ENCODE results near the gene QPRT. TPM values are rescaled to one million over a fixed set of nuclear protein-coding genes. Genes with fewer than 3 reads are reported as not detected.
A peak's percentile ranks its signal among the peaks of the same experiment; 100 is the strongest.

The QPRT gene
- total and polyA plus RNA-seq, 7 donors, result 4.3 to 40.5 (median 11.1) TPM

DNA sequence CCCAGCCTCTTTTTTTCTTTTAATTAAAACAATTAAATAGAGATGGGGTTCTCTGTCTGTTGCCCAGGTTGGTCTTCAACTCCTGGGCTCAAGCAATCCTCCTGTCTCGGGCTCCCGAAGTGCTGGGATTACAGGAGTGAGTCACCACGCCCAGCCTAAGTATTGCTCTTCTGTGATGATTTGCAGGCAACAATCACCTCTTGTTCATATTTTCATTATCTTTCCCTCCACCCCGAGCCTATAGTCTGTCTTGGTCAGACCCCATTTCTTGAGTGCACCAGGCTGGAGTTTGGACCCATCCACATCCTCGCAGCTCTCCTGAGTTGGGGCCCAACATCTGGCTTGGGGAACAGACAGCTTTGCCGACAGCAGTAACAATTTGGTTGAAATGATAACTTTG is 20.3 kb upstream of the QPRT start:
- TF ChIP-seq POLR2A (IDR thresholded peaks at IDR 0.05), result no peak
- TF ChIP-seq POLR2AphosphoS5 (IDR thresholded peaks at IDR 0.05), result no peak
- Histone ChIP-seq H3K9me3 (no peaks in the 10 kb centered on the region), H3K27ac (no peak overlapping the region), H3K4me3 (no peak overlapping the region), H3K27me3 (no peaks in the 10 kb centered on the region), H3K36me3 (no peaks in the 10 kb centered on the region), H3K4me1 (no peaks in the 10 kb centered on the region)
- intact Hi-C loops (cut with DNase I), result no loop called here
- 55 to 83% methylated on average over 6 of the region's 6 CpGs for WGBS, 2 donors
- no peak for DNase-seq

DNA sequence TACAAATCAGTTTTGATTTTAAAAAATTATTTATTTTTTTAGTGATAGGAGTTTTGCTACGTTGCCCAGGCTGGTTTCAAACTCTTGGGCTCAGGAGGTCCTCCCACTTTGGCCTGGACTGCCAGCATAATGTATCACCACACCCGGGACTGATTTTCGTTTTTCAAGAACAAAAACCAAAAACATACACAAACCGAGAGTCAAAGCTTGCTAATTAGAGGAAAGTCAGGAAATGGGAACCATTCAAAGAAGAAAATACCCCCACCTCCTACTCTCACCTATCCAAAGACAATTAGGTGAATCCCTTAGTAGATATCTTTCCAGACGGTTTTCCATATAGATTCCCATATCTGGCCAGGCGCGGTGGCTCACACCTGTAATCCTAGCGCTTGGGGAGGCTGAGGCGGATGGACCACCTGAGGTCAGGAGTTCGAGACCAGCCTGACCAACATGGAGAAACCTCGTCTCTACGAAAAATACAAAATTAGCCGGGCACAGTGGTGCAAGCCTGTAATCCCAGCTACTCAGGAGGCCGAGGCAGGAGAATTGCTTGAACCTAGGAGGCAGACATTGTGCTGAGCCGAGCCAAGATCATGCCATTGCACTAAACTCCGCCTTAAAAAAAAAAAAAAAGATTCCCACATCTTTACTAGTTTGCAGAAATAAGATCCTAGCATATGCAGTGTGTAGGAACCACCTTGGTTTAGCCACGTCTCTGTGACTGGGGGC is 16.8 kb upstream of the QPRT start:
- Histone ChIP-seq H3K9me3 (no peaks in the 10 kb centered on the region), H3K27me3 (peaks cover 0 to 3% (median 0%) of the 10 kb centered on the region in 3 donors), H3K4me1 (peaks cover 0 to 14% (median 6%) of the 10 kb centered on the region in 4 donors), H3K36me3 (no peaks in the 10 kb centered on the region), H3K27ac (no peak overlapping the region), H3K4me3 (no peak overlapping the region)
- TF ChIP-seq, protein P1, sequence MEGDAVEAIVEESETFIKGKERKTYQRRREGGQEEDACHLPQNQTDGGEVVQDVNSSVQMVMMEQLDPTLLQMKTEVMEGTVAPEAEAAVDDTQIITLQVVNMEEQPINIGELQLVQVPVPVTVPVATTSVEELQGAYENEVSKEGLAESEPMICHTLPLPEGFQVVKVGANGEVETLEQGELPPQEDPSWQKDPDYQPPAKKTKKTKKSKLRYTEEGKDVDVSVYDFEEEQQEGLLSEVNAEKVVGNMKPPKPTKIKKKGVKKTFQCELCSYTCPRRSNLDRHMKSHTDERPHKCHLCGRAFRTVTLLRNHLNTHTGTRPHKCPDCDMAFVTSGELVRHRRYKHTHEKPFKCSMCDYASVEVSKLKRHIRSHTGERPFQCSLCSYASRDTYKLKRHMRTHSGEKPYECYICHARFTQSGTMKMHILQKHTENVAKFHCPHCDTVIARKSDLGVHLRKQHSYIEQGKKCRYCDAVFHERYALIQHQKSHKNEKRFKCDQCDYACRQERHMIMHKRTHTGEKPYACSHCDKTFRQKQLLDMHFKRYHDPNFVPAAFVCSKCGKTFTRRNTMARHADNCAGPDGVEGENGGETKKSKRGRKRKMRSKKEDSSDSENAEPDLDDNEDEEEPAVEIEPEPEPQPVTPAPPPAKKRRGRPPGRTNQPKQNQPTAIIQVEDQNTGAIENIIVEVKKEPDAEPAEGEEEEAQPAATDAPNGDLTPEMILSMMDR (IDR thresholded peaks at IDR 0.05), result no peak
- TF ChIP-seq EP300 (IDR thresholded peaks at IDR 0.05), result no peak
- TF ChIP-seq POLR2AphosphoS5 (IDR thresholded peaks at IDR 0.05), result no peak
- TF ChIP-seq POLR2A (IDR thresholded peaks at IDR 0.05), result no peak
- WGBS, 2 donors, result 65 to 85% methylated on average over 17 of the region's 17 CpGs
- intact Hi-C loops (cut with DNase I), result no loop called here
- DNase-seq, result no peak

GRCh38 chr16:29662729-29663015 is 16.3 kb upstream of the QPRT start:
- DNase-seq, result no peak
- Histone ChIP-seq H3K27ac (no peak overlapping the region), H3K9me3 (no peaks in the 10 kb centered on the region), H3K4me1 (peaks cover 0 to 14% (median 6%) of the 10 kb centered on the region in 4 donors), H3K27me3 (peaks cover 0 to 3% (median 0%) of the 10 kb centered on the region in 3 donors), H3K4me3 (peak overlapping the region in 1 of 4 donors; percentile 11), H3K36me3 (no peaks in the 10 kb centered on the region)
- intact Hi-C loops (cut with DNase I), result no loop called here
- TF ChIP-seq EP300 (IDR thresholded peaks at IDR 0.05) (no peak), POLR2AphosphoS5 (IDR thresholded peaks at IDR 0.05) (no peak), POLR2A (IDR thresholded peaks at IDR 0.05) (no peak)
- TF ChIP-seq, protein P1 (IDR thresholded peaks at IDR 0.05), result no peak
- WGBS, 2 donors, result 33 to 77% methylated on average over 4 of the region's 4 CpGs

GRCh38 chr16:29663016-29663806 is 15.8 kb upstream of the QPRT start, which contains the start of gene SPN:
TSS of gene SPN (plus strand) at chr16:29663247. CDS start at chr16:29663729, 482 bp downstream.
- 50 to 66% methylated on average over 18 of the region's 18 CpGs for WGBS, 2 donors
- H3K36me3 ChIP-seq, result no peaks in the 10 kb centered on the region
- H3K4me1 ChIP-seq, result peaks cover 0 to 14% (median 6%) of the 10 kb centered on the region in 4 donors
- no peak for DNase-seq
- H3K27me3 ChIP-seq, result peaks cover 0 to 3% (median 0%) of the 10 kb centered on the region in 3 donors
- no peaks in the 10 kb centered on the region for H3K9me3 ChIP-seq
- intact Hi-C loops (cut with DNase I), result no loop called here
- H3K4me3 ChIP-seq, result peak within 1 kb of the TSS in 1 of 4 donors; percentile 11
- no peak for TF ChIP-seq POLR2A (IDR thresholded peaks at IDR 0.05)
- TF ChIP-seq POLR2AphosphoS5 (IDR thresholded peaks at IDR 0.05), result no peak
- TF ChIP-seq, protein P1 (IDR thresholded peaks at IDR 0.05), result no peak
- TF ChIP-seq EP300 (IDR thresholded peaks at IDR 0.05), result no peak
- no peak within 1 kb of the TSS for H3K27ac ChIP-seq

GRCh38 chr16:29663807-29664090 is 15.2 kb upstream of the QPRT start:
- intact Hi-C loops (cut with DNase I), result no loop called here
- 53 to 85% methylated on average over 3 of the region's 3 CpGs for WGBS, 2 donors
- no peaks in the 10 kb centered on the region for H3K36me3 ChIP-seq
- DNase-seq, result no peak
- H3K4me3 ChIP-seq, result peak overlapping the region in 1 of 4 donors; percentile 11
- H3K27ac ChIP-seq, result no peak overlapping the region
- peaks cover 0 to 14% (median 6%) of the 10 kb centered on the region in 4 donors for H3K4me1 ChIP-seq
- no peaks in the 10 kb centered on the region for H3K9me3 ChIP-seq
- peaks cover 0 to 3% (median 0%) of the 10 kb centered on the region in 3 donors for H3K27me3 ChIP-seq
- TF ChIP-seq, protein P1 (IDR thresholded peaks at IDR 0.05), result no peak
- TF ChIP-seq POLR2AphosphoS5 (IDR thresholded peaks at IDR 0.05) (no peak), POLR2A (IDR thresholded peaks at IDR 0.05) (no peak), EP300 (IDR thresholded peaks at IDR 0.05) (no peak)

Data from sigmoid colon (tissue), 7 donors.